Ramos (cell line): ENCODE data around the gene TRMT5.

ENCODE experiments used
- in situ Hi-C: fragments of 300-500 bp; cut with MboI; formaldehyde crosslinking; loops from one replicate; pipeline ENCODE4 v1.14.3; 2022; ENCODE audit warnings: low sequenced_read_pairs; ENCODE audit not compliant: unreplicated experiment

The TRMT5 gene

DNA sequence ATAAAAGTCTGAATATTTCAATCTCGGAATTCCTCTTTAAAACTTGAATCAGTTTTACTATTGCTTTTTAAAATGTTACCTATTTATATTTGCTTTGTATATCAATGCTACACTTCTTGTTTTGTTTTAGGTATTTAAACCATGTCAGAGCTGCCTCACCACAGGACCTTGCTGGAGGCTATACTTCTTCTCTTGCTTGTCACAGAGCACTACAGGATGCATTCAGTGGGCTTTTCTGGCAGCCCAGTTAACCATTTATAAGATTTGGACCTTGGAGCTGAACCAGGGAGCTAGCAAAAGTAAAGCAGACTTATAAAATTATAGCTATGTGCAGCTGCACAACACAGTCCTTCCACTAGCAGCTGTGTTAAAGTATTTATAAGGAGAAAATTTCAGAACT, 12.8 kb downstream of the TRMT5 start:
- in situ Hi-C loops = no loop called here

GRCh38 chr14:60965402-60965801, 15.5 kb downstream of the TRMT5 start:
- in situ Hi-C loops = no loop called here

DNA sequence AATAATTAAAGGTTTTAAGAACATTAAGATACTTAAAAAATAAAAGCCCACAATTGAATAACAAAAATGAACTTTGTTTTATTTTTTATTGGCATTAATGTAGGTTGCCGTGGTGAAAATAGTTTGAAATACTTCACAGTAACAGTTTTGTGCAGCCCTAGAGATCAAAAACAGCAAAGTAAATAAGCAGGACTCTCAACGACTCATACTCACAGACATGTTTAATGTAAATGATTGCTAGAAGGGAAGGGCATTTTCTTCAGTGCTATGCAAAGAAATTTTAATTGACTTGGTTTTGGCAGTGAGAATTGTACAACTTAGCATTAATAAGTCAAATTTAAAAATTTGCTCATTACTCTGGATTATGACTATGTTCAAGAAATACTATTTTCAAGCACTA, 16.0 kb downstream of the TRMT5 start:
- in situ Hi-C loops = no loop called here

- in situ Hi-C loops = no loop called here
Measured at GRCh38 chr14:60963761-60964160, 17.1 kb downstream of the TRMT5 start.

DNA sequence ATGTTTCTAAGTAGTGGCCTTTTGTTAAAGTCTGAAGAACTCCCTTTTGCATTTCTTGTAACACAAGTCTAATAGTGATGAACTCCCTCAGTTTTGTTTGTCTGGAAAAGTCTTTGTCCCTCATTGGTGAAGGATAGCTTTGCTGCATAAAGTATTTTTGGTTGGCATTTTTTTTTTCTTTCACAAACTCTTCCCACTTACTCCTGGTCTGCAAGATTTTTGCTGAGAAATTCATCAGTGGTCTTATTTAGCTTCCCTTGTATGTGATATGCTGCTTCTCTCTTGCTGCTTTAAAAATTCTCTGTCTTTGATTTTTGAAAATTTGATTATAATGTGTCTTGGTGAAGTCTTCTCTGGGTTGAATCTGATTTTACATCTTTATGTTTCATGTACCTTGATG, 22.7 kb downstream of the TRMT5 start:
- in situ Hi-C loops = no loop called here

GRCh38 chr14:60956632-60957031, 24.2 kb downstream of the TRMT5 start:
- in situ Hi-C loops = no loop called here

GRCh38 chr14:60956202-60956601, 24.7 kb downstream of the TRMT5 start:
- in situ Hi-C loops = no loop called here

- in situ Hi-C loops = no loop called here
Measured at GRCh38 chr14:60951776-60952435, 29.0 kb downstream of the TRMT5 start.

DNA sequence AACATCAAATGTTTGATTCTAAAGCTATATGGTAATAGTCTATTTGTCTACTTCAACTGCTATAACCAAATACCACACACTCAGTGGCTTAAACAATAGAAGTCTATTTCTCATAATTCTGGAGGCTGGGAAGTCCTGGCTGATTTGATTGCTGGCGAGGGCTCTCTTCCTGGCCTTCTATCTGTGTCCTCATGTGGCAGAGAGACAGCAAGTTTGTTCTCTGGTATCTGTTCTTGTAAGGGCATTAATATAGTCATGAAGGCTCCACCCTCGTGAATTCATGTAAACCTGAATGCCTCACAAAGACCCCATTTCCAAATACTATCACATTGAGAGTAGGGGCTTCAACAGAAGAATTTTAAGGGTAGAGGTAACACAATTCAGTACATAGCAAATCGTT, 34.1 kb downstream of the TRMT5 start:
- in situ Hi-C loops = no loop called here

GRCh38 chr14:60945984-60946383, 34.9 kb downstream of the TRMT5 start:
- in situ Hi-C loops = no loop called here

- in situ Hi-C loops = no loop called here
Measured at GRCh38 chr14:60944204-60944603, 36.7 kb downstream of the TRMT5 start.

DNA sequence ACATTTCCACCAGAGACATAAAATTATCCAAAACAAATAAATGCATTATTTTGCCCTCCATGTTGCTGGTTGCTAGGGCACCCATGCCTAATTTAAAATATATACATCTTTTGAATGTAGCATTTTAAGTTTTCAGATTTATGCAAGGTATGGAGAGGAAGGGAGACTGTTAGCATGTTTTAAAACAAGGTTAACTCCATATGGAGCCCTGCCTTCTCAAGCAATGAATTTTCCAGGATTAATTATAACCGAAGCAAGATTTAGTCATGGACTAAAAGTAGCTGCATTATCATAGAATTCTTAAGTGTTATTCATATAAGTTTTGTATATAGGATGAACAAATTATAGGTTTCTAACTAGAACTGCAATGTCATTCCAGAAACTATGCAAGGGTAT, 37.2 kb downstream of the TRMT5 start:
- in situ Hi-C loops = no loop called here

GRCh38 chr14:60935319-60935718, 45.6 kb downstream of the TRMT5 start:
- in situ Hi-C loops = no loop called here

- in situ Hi-C loops = no loop called here
Measured at GRCh38 chr14:60933920-60934655, 46.8 kb downstream of the TRMT5 start.

DNA sequence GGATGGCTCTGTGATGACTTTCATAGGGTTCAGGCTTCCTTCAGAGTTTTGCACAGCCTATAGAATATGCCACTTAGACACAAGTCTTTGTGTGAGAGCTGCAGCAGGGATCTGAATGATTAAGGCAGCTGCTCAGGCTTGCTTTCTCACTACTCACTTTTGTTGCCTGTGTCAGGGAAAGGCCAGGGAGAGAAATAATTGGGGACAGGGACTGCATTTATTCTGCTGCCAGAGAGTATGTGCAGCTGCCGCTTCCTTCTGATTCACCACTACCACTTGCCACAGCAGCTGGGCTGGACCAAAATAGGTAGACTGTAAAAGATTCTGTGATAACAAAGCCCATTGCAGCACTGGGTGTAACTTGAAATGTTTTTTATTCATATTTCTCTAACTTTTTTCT, 49.7 kb downstream of the TRMT5 start:
- in situ Hi-C loops = no loop called here

DNA sequence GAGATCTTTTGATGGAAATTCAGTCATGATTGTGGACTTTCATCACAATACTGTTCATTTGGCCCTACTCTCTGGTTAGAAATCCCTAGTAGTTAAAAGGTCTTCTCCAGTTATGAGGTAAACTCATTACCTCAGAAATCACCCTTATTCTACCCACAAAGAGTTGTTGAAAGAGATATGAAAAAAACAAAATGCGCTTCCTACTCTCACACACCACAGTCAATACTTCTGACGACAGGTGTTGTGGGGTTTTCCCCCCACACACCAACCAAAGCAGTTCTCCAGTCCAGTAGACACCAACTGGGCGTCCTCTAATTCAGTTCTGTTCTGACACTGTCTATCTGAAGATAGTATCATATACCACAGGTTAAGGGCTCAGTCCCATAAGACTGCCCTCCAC, 54.9 kb downstream of the TRMT5 start:
- in situ Hi-C loops = no loop called here

GRCh38 chr14:60925286-60925685, 55.6 kb downstream of the TRMT5 start:
- in situ Hi-C loops = no loop called here

DNA sequence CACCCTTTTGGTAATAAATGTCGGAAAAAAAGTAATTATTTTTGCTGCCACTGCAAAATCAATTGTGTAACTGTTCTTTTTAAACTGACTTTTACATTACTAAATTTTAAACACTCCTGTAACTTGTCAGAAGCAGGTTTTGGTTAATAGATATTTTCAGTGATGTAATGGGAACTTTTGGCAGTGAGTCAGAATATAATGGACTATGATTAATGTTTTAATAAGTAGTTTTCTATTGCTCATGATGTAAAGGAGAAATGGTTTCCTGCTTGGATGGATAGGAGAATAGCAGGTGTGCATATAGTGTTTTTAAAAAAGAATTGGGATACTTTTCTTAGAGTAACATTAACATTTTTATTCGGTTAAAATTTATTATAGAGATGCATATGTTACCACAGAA, 58.8 kb downstream of the TRMT5 start:
- in situ Hi-C loops = no loop called here
